GM18951 (cell line): ENCODE data around the gene PARP3.

ENCODE experiments used
- POLR2A ChIP-seq: IDR thresholded peaks from 4 replicates; pipeline ENCODE4 v1.6.1; 2011; ENCODE audit warnings: mild to moderate bottlenecking; ENCODE audit not compliant: insufficient read length, insufficient read depth; ENCODE audit errors: extremely low read depth
- in situ Hi-C: fragments of 300-500 bp; cut with MboI; formaldehyde crosslinking; loops from one replicate; pipeline ENCODE4 v1.12.0; 2022; ENCODE audit warnings: low sequenced_read_pairs, mixed read lengths, inconsistent platforms; ENCODE audit not compliant: unreplicated experiment

Gene PARP3

GRCh38 chr3:51937611-51938450 lies 4.3 kb upstream of the PARP3 start:
- no peak for TF ChIP-seq POLR2A
- in situ Hi-C loops, result no loop called here

GRCh38 chr3:51938780-51939425 lies 3.3 kb upstream of the PARP3 start:
- TF ChIP-seq POLR2A, result no peak
- in situ Hi-C loops, result no loop called here

- no peak for TF ChIP-seq POLR2A
- in situ Hi-C loops, result no loop called here
Observed at GRCh38 chr3:51940648-51941462, 1.3 kb upstream of the PARP3 start.

- in situ Hi-C loops, result no loop called here
- TF ChIP-seq POLR2A, result no peak
Observed at GRCh38 chr3:51941463-51941797, 733 bp upstream of the PARP3 start.

- in situ Hi-C loops, result no loop called here
- TF ChIP-seq POLR2A, result peak; percentile 49
Observed at GRCh38 chr3:51942603-51943450, 664 bp downstream of the PARP3 start.

GRCh38 chr3:51943451-51944391 lies 1.6 kb downstream of the PARP3 start:
- no peak for TF ChIP-seq POLR2A
- in situ Hi-C loops, result no loop called here

- in situ Hi-C loops, result no loop called here
- no peak for TF ChIP-seq POLR2A
Observed at GRCh38 chr3:51944451-51945021, 2.4 kb downstream of the PARP3 start.

GRCh38 chr3:51945031-51945840 lies 3.1 kb downstream of the PARP3 start:
- in situ Hi-C loops, result no loop called here
- no peak for TF ChIP-seq POLR2A

GRCh38 chr3:51945926-51946705 lies 4.0 kb downstream of the PARP3 start:
- TF ChIP-seq POLR2A, result no peak
- in situ Hi-C loops, result no loop called here

- in situ Hi-C loops, result no loop called here
- TF ChIP-seq POLR2A, result no peak
Observed at GRCh38 chr3:51946796-51947195, 4.6 kb downstream of the PARP3 start.

- no peak for TF ChIP-seq POLR2A
- in situ Hi-C loops, result no loop called here
Observed at GRCh38 chr3:51947215-51947900, 5.2 kb downstream of the PARP3 start.
